ENCODE results near the gene VCL. TPM values are rescaled to one million over a fixed set of nuclear protein-coding genes. Genes with fewer than 3 reads are reported as not detected.
A peak's percentile ranks its signal among the peaks of the same experiment; 100 is the strongest.

Gene VCL
- polyA plus RNA-seq, 1 of the 3 experiments (the other 2 are of a cell fraction): 147 TPM

- no peaks in the 10 kb centered on the region for H3K9me2 ChIP-seq
- CTCF ChIA-PET: interaction anchor here (0.7 to 6.2 kb wide), 8 partner anchors 12 to 200 kb away, joined by 3 to 102 read pairs (median 10); no protein-coding TSS in a partner anchor
- peaks cover 9% of the 10 kb centered on the region for H4K20me1 ChIP-seq (ENCODE audit: insufficient read depth)
Observed at GRCh38 chr10:74079028-74079935, 81.4 kb downstream of the VCL start.

More at GRCh38 chr10:74079028-74079935, 81.4 kb downstream of the VCL start:
- no peak overlapping the region for H2AFZ ChIP-seq (ENCODE audit: low read depth)
- no peak overlapping the region for H3K4me3 ChIP-seq (ENCODE audit: low read depth in 2 of 2, low read length in 1 of 2)
- TF ChIP-seq EP300 (IDR thresholded peaks at IDR 0.05; ENCODE audit: borderline replicate concordance in 1 of 2, low read depth in 1 of 2, low read length in 1 of 2): no peak
- no peak for TF ChIP-seq YY1 (IDR thresholded peaks at IDR 0.05; ENCODE audit: low read depth)
- TF ChIP-seq MXI1 (IDR thresholded peaks at IDR 0.05; ENCODE audit: low read depth, low read length): no peak
- TF ChIP-seq TCF12 (IDR thresholded peaks at IDR 0.05): peak; percentile 61
- no peak for TF ChIP-seq IRF3 (IDR thresholded peaks at IDR 0.05; ENCODE audit: low read depth, low read length)
- TF ChIP-seq SMC3 (IDR thresholded peaks at IDR 0.05; ENCODE audit: low read depth, low read length): no peak
- no peak for TF ChIP-seq MEF2A (IDR thresholded peaks at IDR 0.05; ENCODE audit: borderline replicate concordance, low read depth)
- no peak for TF ChIP-seq RCOR1 (IDR thresholded peaks at IDR 0.05; ENCODE audit: low read length)
- TF ChIP-seq, protein P1, sequence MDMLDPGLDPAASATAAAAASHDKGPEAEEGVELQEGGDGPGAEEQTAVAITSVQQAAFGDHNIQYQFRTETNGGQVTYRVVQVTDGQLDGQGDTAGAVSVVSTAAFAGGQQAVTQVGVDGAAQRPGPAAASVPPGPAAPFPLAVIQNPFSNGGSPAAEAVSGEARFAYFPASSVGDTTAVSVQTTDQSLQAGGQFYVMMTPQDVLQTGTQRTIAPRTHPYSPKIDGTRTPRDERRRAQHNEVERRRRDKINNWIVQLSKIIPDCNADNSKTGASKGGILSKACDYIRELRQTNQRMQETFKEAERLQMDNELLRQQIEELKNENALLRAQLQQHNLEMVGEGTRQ (IDR thresholded peaks at IDR 0.05; ENCODE audit: borderline replicate concordance, low read depth, low read length): no peak
- peak; percentile 41; the same call in 1 of the 2 replicates for TF ChIP-seq NFIC (IDR thresholded peaks at IDR 0.05; ENCODE audit: borderline replicate concordance)
- peak; percentile 15; the same call in 1 of the 2 replicates for TF ChIP-seq POLR2AphosphoS5 (IDR thresholded peaks at IDR 0.05; ENCODE audit: low read depth, low read length)
- TF ChIP-seq JUND (IDR thresholded peaks at IDR 0.05): no peak; the same call in 1 of the 2 replicates
- TF ChIP-seq TAF1 (IDR thresholded peaks at IDR 0.05; ENCODE audit: borderline replicate concordance, low read depth, low read length): no peak
- TF ChIP-seq, protein P2, sequence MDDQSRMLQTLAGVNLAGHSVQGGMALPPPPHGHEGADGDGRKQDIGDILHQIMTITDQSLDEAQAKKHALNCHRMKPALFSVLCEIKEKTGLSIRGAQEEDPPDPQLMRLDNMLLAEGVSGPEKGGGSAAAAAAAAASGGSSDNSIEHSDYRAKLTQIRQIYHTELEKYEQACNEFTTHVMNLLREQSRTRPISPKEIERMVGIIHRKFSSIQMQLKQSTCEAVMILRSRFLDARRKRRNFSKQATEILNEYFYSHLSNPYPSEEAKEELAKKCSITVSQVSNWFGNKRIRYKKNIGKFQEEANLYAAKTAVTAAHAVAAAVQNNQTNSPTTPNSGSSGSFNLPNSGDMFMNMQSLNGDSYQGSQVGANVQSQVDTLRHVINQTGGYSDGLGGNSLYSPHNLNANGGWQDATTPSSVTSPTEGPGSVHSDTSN (IDR thresholded peaks at IDR 0.05): peak; percentile 5; the same call in 1 of the 2 replicates
- no peak for TF ChIP-seq EZH2phosphoT487 (IDR thresholded peaks at IDR 0.05; ENCODE audit: borderline replicate concordance, low read depth)
- peaks cover 94% of the 10 kb centered on the region for H3K79me2 ChIP-seq (ENCODE audit: insufficient read depth)
- H3K27me3 ChIP-seq (ENCODE audit: insufficient read depth): no peaks in the 10 kb centered on the region
- H3F3A ChIP-seq (replicated peaks; ENCODE audit: insufficient read depth): peaks cover 64% of the 10 kb centered on the region
- H3K4me1 ChIP-seq (ENCODE audit: control insufficient read depth in 1 of 2, insufficient read depth in 2 of 2, low read depth in 1 of 2, low read length in 1 of 2): peaks cover 2 to 62% of the 10 kb centered on the region in 2 experiments; a peak in 3 of 4 replicates
- H3K27ac ChIP-seq (ENCODE audit: low read depth in 2 of 2, low read length in 1 of 2): peak overlapping the region; percentile 75 to 82; a peak in 3 of 4 replicates
- peak overlapping the region; percentile 48 for H3K4me2 ChIP-seq
- no peak for DNase-seq
- POLR2A ChIA-PET: no interaction called here
- peaks cover 43 to 58% of the 10 kb centered on the region in 2 experiments for H3K36me3 ChIP-seq (replicated peaks in 1 of 2; ENCODE audit: control insufficient read depth in 1 of 2, insufficient read depth in 2 of 2, low read length in 1 of 2)
- 41% methylated on average over 4 of the region's 4 CpGs for WGBS (ENCODE audit: low lambda C conversion rate)
- peak overlapping the region; percentile 39; the same call in 1 of the 2 replicates for H3K9ac ChIP-seq
- H3K9me3 ChIP-seq: no peaks in the 10 kb centered on the region

All from SK-N-SH (cell line).